ENCODE measurements around the gene PGC. TPM values are rescaled to one million over a fixed set of nuclear protein-coding genes. Genes with fewer than 3 reads are reported as not detected.

The PGC gene
- total and polyA plus RNA-seq, 12 donors: 0.58 to 2.0 TPM; not detected in 10

DNA sequence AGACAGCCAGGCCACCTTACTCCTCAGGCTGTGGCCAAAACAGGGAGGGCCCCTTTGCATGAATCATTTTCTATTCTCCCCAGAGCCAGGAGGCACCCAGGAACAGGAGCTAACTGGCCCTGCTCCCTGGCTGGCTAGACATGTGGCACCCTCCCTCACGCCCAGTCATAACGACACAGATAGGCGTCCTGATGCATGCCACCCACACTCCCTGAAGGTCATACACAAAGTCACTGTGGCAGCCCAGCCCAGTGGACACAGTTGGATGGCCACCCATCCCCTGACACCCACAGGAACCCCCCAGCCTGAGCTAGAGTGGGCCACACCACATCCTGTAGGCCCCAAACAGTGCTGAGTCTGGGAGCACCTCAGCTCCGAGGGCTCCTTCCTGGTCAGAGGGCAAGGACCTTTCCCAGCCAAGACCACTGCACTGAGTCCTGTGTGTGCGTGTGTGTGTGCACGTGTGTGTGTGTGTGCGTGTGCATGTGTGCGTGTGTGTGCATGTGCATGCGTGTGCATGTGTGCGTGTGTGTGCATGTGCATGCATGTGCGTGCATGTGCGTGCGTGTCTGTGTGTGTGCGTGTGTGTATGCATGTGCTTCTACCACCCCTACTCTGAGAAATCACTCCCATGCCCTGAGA is 33.4 kb downstream of the PGC start:
- DNase-seq: peak; percentile 39 to 71
- Histone ChIP-seq H3K4me3 (no peak overlapping the region), H3K4me1 (peaks cover 27 to 99% (median 79%) of the 10 kb centered on the region in 9 donors), H3K36me3 (peaks cover 0 to 5% (median 0%) of the 10 kb centered on the region in 9 donors), H3K27ac (peak overlapping the region; percentile 53 to 91 (median 81)), H3K27me3 (no peaks in the 10 kb centered on the region), H3K9me3 (no peaks in the 10 kb centered on the region)
- WGBS, 2 donors: 61 to 74% methylated on average over 14 of the region's 14 CpGs
- peak; percentile 18 to 60 (median 36) for ATAC-seq
- intact Hi-C loops (cut with DNase I): no loop called here
- TF ChIP-seq, protein P1, sequence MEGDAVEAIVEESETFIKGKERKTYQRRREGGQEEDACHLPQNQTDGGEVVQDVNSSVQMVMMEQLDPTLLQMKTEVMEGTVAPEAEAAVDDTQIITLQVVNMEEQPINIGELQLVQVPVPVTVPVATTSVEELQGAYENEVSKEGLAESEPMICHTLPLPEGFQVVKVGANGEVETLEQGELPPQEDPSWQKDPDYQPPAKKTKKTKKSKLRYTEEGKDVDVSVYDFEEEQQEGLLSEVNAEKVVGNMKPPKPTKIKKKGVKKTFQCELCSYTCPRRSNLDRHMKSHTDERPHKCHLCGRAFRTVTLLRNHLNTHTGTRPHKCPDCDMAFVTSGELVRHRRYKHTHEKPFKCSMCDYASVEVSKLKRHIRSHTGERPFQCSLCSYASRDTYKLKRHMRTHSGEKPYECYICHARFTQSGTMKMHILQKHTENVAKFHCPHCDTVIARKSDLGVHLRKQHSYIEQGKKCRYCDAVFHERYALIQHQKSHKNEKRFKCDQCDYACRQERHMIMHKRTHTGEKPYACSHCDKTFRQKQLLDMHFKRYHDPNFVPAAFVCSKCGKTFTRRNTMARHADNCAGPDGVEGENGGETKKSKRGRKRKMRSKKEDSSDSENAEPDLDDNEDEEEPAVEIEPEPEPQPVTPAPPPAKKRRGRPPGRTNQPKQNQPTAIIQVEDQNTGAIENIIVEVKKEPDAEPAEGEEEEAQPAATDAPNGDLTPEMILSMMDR (IDR thresholded peaks at IDR 0.05): no peak

- Histone ChIP-seq H3K27ac (peak overlapping the region; percentile 53 to 91 (median 81)), H3K4me3 (no peak overlapping the region), H3K9me3 (no peaks in the 10 kb centered on the region), H3K36me3 (peaks cover 0 to 5% (median 0%) of the 10 kb centered on the region in 9 donors), H3K27me3 (no peaks in the 10 kb centered on the region), H3K4me1 (peaks cover 31 to 99% (median 79%) of the 10 kb centered on the region in 9 donors)
- intact Hi-C loops (cut with DNase I): no loop called here
- peak; percentile 35 to 81 (median 72) for ATAC-seq
- DNase-seq: peak; percentile 70 to 77
- 41 to 46% methylated on average over 9 of the region's 9 CpGs for WGBS, 2 donors
- TF ChIP-seq, protein P1 (IDR thresholded peaks at IDR 0.05): no peak
Measured at GRCh38 chr6:41713159-41713649, 34.0 kb downstream of the PGC start.

- 52 to 59% methylated on average over 10 of the region's 10 CpGs for WGBS, 2 donors
- Histone ChIP-seq H3K36me3 (peaks cover 0 to 5% (median 0%) of the 10 kb centered on the region in 9 donors), H3K9me3 (no peaks in the 10 kb centered on the region), H3K27ac (peak overlapping the region; percentile 53 to 91 (median 81)), H3K4me3 (no peak overlapping the region), H3K4me1 (peaks cover 34 to 99% (median 79%) of the 10 kb centered on the region in 9 donors), H3K27me3 (no peaks in the 10 kb centered on the region)
- TF ChIP-seq, protein P1 (IDR thresholded peaks at IDR 0.05): no peak
- DNase-seq: peak; percentile 77 to 84
- peak; percentile 54 to 84 (median 78) for ATAC-seq
- intact Hi-C loops (cut with DNase I): no loop called here
Measured at GRCh38 chr6:41712651-41713103, 34.5 kb downstream of the PGC start.

GRCh38 chr6:41711323-41712038 is 35.7 kb downstream of the PGC start:
- no peak for ATAC-seq
- TF ChIP-seq, protein P1 (IDR thresholded peaks at IDR 0.05): no peak
- WGBS, 2 donors: 80 to 85% methylated on average over 9 of the region's 9 CpGs
- H3K27ac ChIP-seq: peak overlapping the region in 9 of 10 donors; percentile 53 to 91 (median 82)
- no peaks in the 10 kb centered on the region for H3K27me3 ChIP-seq
- peaks cover 0 to 5% (median 0%) of the 10 kb centered on the region in 9 donors for H3K36me3 ChIP-seq
- intact Hi-C loops (cut with DNase I): no loop called here
- no peaks in the 10 kb centered on the region for H3K9me3 ChIP-seq
- H3K4me1 ChIP-seq: peaks cover 38 to 99% (median 80%) of the 10 kb centered on the region in 9 donors
- no peak overlapping the region for H3K4me3 ChIP-seq
- DNase-seq: no peak
